Esophagus muscularis mucosa (tissue), 4 donors: ENCODE data around the gene GPR61.

Source experiments
- CTCF ChIP-seq, 3 experiments: fragments of 200-600 bp in 2 of 3; fragments of 450-650 bp in 1 of 3; sonication (generic) in 2 of 3; IDR thresholded peaks; one replicate each; pipeline ENCODE4 v1.5.1; 2017 to 2019; ENCODE audit warnings: antibody characterized with exemption in 3 of 3, mild to moderate bottlenecking in 2 of 3, moderate library complexity in 1 of 3
- EP300 ChIP-seq: sonication (generic); formaldehyde crosslinking; IDR thresholded peaks from one replicate; pipeline ENCODE4 v1.6.1; 2017; ENCODE audit warnings: antibody characterized with exemption
- POLR2A ChIP-seq: fragments of 450-650 bp; IDR thresholded peaks from one replicate; pipeline ENCODE4 v1.6.1; 2017; ENCODE audit warnings: antibody characterized with exemption, moderate library complexity, mild to moderate bottlenecking, low read depth
- POLR2AphosphoS5 ChIP-seq, 2 donors: sonication (generic); formaldehyde crosslinking; IDR thresholded peaks; one replicate each; pipeline ENCODE4 v1.6.1; 2017; ENCODE audit warnings: antibody characterized with exemption in 2 of 2

- TF ChIP-seq EP300 (no peak), CTCF (IDR thresholded peaks at IDR 0.05) (no peak), POLR2A (no peak), POLR2AphosphoS5 (IDR thresholded peaks at IDR 0.05) (no peak)
Measured at GRCh38 chr1:109539676-109540075, at the start of gene GPR61.
